Neutrophil (primary cell): ENCODE data around the gene ZBTB45.
"Not testable (repeated sequence)": the region's sequence is repeated elsewhere in the genome, so short reads cannot be mapped to it uniquely, and the experiment has no call there.

Source experiments
- H3K27ac ChIP-seq: fragments of 200-600 bp; sonication (generic); 2 replicates; pipeline ENCODE4 v1.5.1; 2016; ENCODE audit warnings: mild to moderate bottlenecking, moderate library complexity
- H3K27me3 ChIP-seq: fragments of 200-600 bp; sonication (generic); 2 replicates; pipeline ENCODE4 v1.6.0; 2016; ENCODE audit warnings: mild to moderate bottlenecking
- H3K36me3 ChIP-seq: fragments of 200-600 bp; sonication (generic); 2 replicates; pipeline ENCODE4 v1.5.1; 2017
- H3K4me1 ChIP-seq, 2 experiments: fragments of 200-600 bp in 1 of 2; sonication (generic) in 1 of 2; 1 replicate in 1 of 2; 2 replicates in 1 of 2; pipeline versions ENCODE4 v1.5.1 to v1.6.1; 2013 to 2016; ENCODE audit warnings: low read depth in 1 of 2, low read length in 1 of 2, mild to moderate bottlenecking in 1 of 2, moderate library complexity in 1 of 2; ENCODE audit not compliant: control insufficient read depth in 1 of 2, insufficient read depth in 1 of 2
- H3K4me3 ChIP-seq, 2 experiments: fragments of 200-600 bp in 1 of 2; sonication (generic) in 1 of 2; 1 replicate in 1 of 2; 2 replicates in 1 of 2; pipeline ENCODE4 v1.5.1; 2013 to 2016; ENCODE audit warnings: low read depth in 1 of 2, low read length in 1 of 2, mild to moderate bottlenecking in 1 of 2, moderate library complexity in 1 of 2
- H3K9me3 ChIP-seq: fragments of 200-600 bp; sonication (generic); 2 replicates; pipeline ENCODE4 v1.5.1; 2016
- TF ChIP-seq, protein P1 (sequence below): fragments of 200-600 bp; sonication (generic); IDR thresholded peaks from 2 replicates; pipeline ENCODE4 v1.5.1; 2016; ENCODE audit warnings: antibody characterized with exemption

ZBTB45 gene

DNA sequence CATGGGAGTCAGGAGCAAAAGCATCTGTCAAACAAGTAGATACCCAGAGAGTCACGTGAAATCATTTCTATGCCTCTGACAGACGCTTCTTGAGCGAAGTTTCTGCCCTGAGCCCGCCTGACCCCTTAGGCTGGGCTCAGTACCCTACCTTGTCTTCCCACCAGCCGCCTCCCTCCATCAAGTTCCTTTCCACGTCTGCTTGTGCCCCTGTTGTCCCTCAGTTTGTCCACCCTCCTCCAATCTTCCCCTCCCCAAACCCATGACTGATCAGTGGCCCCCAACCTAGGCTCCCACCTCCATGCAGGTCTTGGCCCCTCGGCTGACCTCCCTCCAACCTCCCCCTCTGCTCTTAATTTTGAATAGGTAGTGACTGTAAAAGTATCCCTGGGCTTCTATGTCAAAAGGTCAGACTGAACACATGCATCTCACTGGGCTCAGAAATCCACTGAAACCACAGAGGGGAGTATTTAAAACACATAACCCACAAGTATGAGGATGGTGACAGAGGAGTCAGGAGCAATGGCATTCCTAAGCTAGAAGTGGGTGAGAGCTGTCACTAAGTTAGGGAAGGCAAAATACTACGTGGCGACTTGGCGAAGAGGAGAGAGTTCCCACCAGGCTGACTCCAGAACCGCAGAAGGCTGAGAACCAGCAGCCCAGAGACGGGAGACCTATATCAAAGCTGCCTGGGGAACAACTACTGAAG lies 45.2 kb downstream of the ZBTB45 start:
- Histone ChIP-seq H3K9me3 (no peaks in the 10 kb centered on the region), H3K36me3 (peaks cover 44% of the 10 kb centered on the region), H3K4me3 (no peak overlapping the region), H3K27ac (no peak overlapping the region), H3K4me1 (peaks cover 14 to 15% of the 10 kb centered on the region in 2 experiments), H3K27me3 (no peaks in the 10 kb centered on the region)
- TF ChIP-seq, protein P1, sequence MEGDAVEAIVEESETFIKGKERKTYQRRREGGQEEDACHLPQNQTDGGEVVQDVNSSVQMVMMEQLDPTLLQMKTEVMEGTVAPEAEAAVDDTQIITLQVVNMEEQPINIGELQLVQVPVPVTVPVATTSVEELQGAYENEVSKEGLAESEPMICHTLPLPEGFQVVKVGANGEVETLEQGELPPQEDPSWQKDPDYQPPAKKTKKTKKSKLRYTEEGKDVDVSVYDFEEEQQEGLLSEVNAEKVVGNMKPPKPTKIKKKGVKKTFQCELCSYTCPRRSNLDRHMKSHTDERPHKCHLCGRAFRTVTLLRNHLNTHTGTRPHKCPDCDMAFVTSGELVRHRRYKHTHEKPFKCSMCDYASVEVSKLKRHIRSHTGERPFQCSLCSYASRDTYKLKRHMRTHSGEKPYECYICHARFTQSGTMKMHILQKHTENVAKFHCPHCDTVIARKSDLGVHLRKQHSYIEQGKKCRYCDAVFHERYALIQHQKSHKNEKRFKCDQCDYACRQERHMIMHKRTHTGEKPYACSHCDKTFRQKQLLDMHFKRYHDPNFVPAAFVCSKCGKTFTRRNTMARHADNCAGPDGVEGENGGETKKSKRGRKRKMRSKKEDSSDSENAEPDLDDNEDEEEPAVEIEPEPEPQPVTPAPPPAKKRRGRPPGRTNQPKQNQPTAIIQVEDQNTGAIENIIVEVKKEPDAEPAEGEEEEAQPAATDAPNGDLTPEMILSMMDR = no peak

DNA sequence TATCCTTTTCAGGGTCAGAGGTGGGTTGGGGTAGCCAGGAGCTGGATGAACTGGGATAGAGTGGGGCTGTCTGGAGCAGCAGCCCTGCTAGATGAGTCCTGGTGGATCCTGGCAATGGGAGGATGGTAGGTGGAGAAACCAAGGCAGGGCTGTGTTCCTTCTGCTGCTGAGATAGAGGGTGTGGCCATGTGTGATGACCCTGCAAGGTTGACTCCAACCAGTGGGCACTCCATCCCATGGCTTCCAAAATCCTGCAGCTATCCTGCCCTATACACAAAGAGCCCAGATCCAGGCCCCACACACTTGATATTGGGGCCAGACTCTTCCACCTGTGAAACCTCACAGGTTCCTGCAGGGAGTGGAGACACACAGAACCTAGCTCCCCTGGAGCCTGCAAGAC lies 45.8 kb downstream of the ZBTB45 start:
- TF ChIP-seq, protein P1 = no peak
- peaks cover 14 to 15% of the 10 kb centered on the region in 2 experiments for H3K4me1 ChIP-seq
- no peaks in the 10 kb centered on the region for H3K9me3 ChIP-seq
- H3K36me3 ChIP-seq = peaks cover 45% of the 10 kb centered on the region
- H3K27ac ChIP-seq = no peak overlapping the region
- H3K27me3 ChIP-seq = no peaks in the 10 kb centered on the region
- H3K4me3 ChIP-seq = no peak overlapping the region

DNA sequence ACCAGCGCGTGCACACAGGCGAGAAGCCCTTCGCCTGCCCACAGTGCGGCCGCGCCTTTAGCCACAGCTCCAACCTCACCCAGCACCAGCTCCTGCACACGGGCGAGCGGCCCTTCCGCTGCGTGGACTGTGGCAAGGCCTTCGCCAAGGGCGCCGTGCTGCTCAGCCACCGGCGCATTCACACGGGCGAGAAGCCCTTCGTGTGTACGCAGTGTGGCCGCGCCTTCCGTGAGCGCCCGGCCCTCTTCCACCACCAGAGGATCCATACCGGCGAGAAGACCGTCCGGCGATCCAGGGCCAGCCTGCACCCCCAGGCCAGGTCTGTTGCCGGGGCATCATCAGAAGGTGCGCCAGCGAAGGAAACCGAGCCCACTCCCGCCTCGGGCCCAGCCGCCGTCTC lies 47.9 kb downstream of the ZBTB45 start:
- Histone ChIP-seq H3K36me3 (peaks cover 45% of the 10 kb centered on the region), H3K4me1 (peaks cover 20 to 25% of the 10 kb centered on the region in 2 experiments), H3K9me3 (no peaks in the 10 kb centered on the region), H3K27me3 (no peaks in the 10 kb centered on the region), H3K4me3 (no peak overlapping the region), H3K27ac (no peak overlapping the region)
- TF ChIP-seq, protein P1 = no peak

DNA sequence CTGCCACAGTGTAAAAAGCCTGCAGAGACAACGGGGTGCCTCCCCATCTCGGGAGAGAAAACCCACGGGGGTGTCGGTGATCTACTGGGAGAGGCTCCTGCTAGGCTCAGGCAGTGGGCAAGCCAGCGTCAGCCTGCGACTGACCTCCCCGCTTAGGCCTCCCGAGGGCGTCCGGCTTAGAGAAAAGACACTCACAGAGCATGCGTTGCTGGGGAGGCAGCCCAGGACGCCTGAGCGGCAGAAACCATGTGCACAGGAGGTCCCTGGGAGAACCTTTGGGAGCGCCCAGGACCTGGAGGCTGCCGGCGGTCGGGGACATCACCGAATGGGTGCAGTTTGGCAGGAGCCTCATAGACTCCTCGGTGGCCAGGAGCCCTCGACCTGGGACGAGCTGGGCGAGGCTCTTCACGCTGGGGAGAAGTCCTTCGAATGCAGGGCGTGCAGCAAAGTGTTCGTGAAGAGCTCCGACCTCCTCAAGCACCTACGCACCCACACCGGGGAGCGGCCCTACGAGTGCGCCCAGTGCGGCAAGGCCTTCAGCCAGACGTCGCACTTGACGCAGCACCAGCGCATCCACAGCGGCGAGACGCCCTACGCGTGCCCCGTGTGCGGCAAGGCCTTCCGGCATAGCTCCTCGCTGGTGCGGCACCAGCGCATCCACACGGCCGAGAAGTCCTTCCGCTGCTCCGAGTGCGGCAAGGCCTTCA lies 48.6 kb downstream of the ZBTB45 start:
- H3K27ac ChIP-seq, H3K4me3 ChIP-seq, H3K9me3 ChIP-seq, H3K27me3 ChIP-seq: not testable (repeated sequence)
- peaks cover 19 to 25% of the 10 kb centered on the region in 2 experiments for H3K4me1 ChIP-seq
- H3K36me3 ChIP-seq = peaks cover 45% of the 10 kb centered on the region

DNA sequence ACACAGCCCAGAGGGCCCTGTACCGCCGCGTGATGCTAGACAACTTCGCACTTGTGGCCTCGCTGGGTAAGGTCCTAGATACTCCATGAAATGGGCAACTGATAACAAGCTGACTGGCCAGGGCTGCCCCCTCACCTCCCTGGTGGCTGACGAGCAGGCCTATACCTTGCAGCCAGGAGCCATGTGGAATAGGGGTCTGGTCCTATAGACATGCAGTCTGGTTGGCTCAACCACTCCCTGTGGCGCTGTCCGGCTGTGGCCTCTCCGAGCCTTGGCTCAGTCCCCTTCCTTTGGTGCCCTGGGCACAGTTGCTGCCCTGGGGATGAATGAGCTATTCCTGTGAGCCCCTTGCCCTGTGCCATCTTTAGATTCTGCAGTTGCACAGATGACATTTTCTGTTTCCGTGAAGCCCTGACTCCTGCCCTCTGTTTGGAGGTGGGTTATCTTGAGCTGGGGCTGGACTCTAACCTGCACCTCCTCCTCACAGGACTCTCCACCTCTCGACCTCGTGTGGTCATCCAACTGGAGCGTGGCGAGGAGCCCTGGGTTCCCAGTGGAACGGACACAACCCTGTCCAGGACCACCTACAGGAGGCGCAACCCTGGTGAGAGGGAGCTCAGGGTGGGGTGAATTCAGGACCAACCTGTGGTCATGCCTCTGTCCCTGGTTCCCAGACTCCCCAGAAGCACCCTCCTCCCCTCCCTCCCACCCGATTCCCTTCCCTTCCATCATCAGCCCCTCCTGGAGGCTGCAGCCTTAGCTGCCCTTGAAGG lies 50.2 kb downstream of the ZBTB45 start:
- Histone ChIP-seq H3K4me1 (peaks cover 12 to 18% of the 10 kb centered on the region in 2 experiments), H3K36me3 (peaks cover 45% of the 10 kb centered on the region), H3K9me3 (no peaks in the 10 kb centered on the region), H3K27me3 (peaks cover 11% of the 10 kb centered on the region), H3K4me3 (no peak overlapping the region), H3K27ac (no peak overlapping the region)
- TF ChIP-seq, protein P1 = no peak
